SK-N-MC (cell line): ENCODE data around the gene SNX30.

ENCODE experiments used
- EZH2 ChIP-seq: fragments of 200-600 bp; sonication (generic); IDR thresholded peaks from one replicate; pipeline ENCODE4 v1.6.1; 2017; ENCODE audit warnings: antibody characterized with exemption
- FOXP2 ChIP-seq: optimal IDR thresholded peaks from 2 replicates; pipeline ENCODE3; 2011; ENCODE audit warnings: mild to moderate bottlenecking, moderate library complexity; ENCODE audit not compliant: insufficient read depth; ENCODE audit errors: extremely low read length, control extremely low read depth
- POLR2AphosphoS5 ChIP-seq: IDR thresholded peaks from 2 replicates; pipeline ENCODE4 v1.6.1; 2012; ENCODE audit warnings: mild to moderate bottlenecking, low read depth, low read length, borderline replicate concordance

GRCh38 chr9:112894699-112895098, 144.1 kb downstream of the SNX30 start:
- TF ChIP-seq EZH2 (no peak), POLR2AphosphoS5 (no peak), FOXP2 (no peak)
